A549 (cell line): ENCODE results near the gene SCRT2. TPM values are rescaled to one million over a fixed set of nuclear protein-coding genes. Genes with fewer than 3 reads are reported as not detected.

Experiments used
- ATAC-seq, 2 experiments: fragments of 200-7000 bp in 1 of 2; fragments of >200 bp in 1 of 2; cut with Nextera tagmentation in 1 of 2; cut with Tn5 transposase in 1 of 2; 3 replicates each; pipeline versions ENCODE4 v1.8.0 to v1.9.1; 2018 to 2020; ENCODE audit warnings: mild to moderate bottlenecking in 1 of 2, moderate library complexity in 1 of 2
- CTCF ChIA-PET: fragments of 300-600 bp; sonication (Branson Sonifier 250); formaldehyde crosslinking; extraction: SDS; loops from one replicate; lab custom pipeline; 2021; ENCODE audit warnings: antibody characterized with exemption, inconsistent platforms; lab: Yijun Ruan, JAX
- POLR2A ChIA-PET: fragments of 350-600 bp; formaldehyde crosslinking; extraction: SDS; loops from one replicate; lab custom pipeline; 2021; ENCODE audit warnings: antibody characterized with exemption, inconsistent platforms; lab: Yijun Ruan, JAX
- DNase-seq, 2 experiments: peaks; one replicate each; pipeline versions ENCODE4 v3.0.0 to v3.0.0-alpha.2; 2011 to 2016; ENCODE audit warnings: low read depth in 1 of 2, low spot score in 1 of 2
- FAIRE-seq: peaks from 2 replicates; lab custom pipeline; 2011; peaks lifted over from hg19 to GRCh38; lab: Jason Lieb, UNC
- H3K27ac ChIP-seq, 2 experiments: fragments of >200 bp; sonication (Bioruptor Twin); formaldehyde crosslinking; 3 replicates each; pipeline ENCODE4 v1.5.1; 2016 to 2017
- H3K4me1 ChIP-seq: fragments of >200 bp; sonication (Bioruptor Twin); formaldehyde crosslinking; 3 replicates; pipeline ENCODE4 v1.6.1; 2016
- H3K4me2 ChIP-seq: fragments of >200 bp; sonication (Bioruptor Twin); formaldehyde crosslinking; 3 replicates; pipeline ENCODE4 v1.6.1; 2016
- H3K4me3 ChIP-seq: fragments of >200 bp; sonication (Bioruptor Twin); formaldehyde crosslinking; 3 replicates; pipeline ENCODE4 v1.5.1; 2016
- H3K9me3 ChIP-seq: fragments of >200 bp; sonication (Bioruptor Twin); formaldehyde crosslinking; 3 replicates; pipeline ENCODE4 v1.6.1; 2016
- CBX8 ChIP-seq: fragments of 200-600 bp; sonication (generic); IDR thresholded peaks from 2 replicates; pipeline ENCODE4 v1.6.1; 2016
- CTCF ChIP-seq: fragments of >200 bp; sonication (Bioruptor Twin); formaldehyde crosslinking; IDR thresholded peaks from 3 replicates; pipeline ENCODE4 v1.5.1; 2016
- EP300 ChIP-seq, 2 experiments: fragments of >200 bp; sonication (Bioruptor Twin); formaldehyde crosslinking; IDR thresholded peaks; 2 replicates in 1 of 2; 3 replicates in 1 of 2; pipeline ENCODE4 v1.6.1; 2016 to 2017
- FOSB ChIP-seq: fragments of 250-450 bp; sonication (Bioruptor Pico); IDR thresholded peaks from 2 replicates; pipeline ENCODE4 v1.5.0; 2020; ENCODE audit warnings: mild to moderate bottlenecking, moderate library complexity
- HOXA7 ChIP-seq: fragments of 250-450 bp; sonication (Bioruptor Pico); IDR thresholded peaks from 2 replicates; pipeline ENCODE4 v1.5.0; 2020; ENCODE audit warnings: mild to moderate bottlenecking, moderate library complexity
- KDM1A ChIP-seq: fragments of 200-600 bp; sonication (generic); IDR thresholded peaks from 2 replicates; pipeline ENCODE4 v1.6.1; 2016; ENCODE audit warnings: low read depth, mild to moderate bottlenecking
- MAFK ChIP-seq: fragments of 450-650 bp; IDR thresholded peaks from 2 replicates; pipeline ENCODE4 v1.6.1; 2014; ENCODE audit not compliant: partially characterized antibody
- POLR2AphosphoS2 ChIP-seq: conservative IDR thresholded peaks from 2 replicates; pipeline ENCODE4 v1.6.1; 2012; ENCODE audit warnings: low read length, improper control_type of control experiment, inconsistent platforms
- RARB ChIP-seq: fragments of 250-450 bp; sonication (Bioruptor Pico); IDR thresholded peaks from 2 replicates; pipeline ENCODE4 v1.8.0; 2021; ENCODE audit warnings: mild to moderate bottlenecking, moderate library complexity
- RNF2 ChIP-seq: fragments of 200-600 bp; sonication (generic); IDR thresholded peaks from 2 replicates; pipeline ENCODE4 v1.6.1; 2016; ENCODE audit warnings: low read depth, mild to moderate bottlenecking, antibody characterized with exemption, moderate library complexity, borderline replicate concordance
- SMC3 ChIP-seq: fragments of >200 bp; sonication (Bioruptor Twin); formaldehyde crosslinking; IDR thresholded peaks from 3 replicates; pipeline ENCODE4 v1.6.1; 2018; ENCODE audit warnings: inconsistent platforms
- SREBF2 ChIP-seq: fragments of 450-650 bp; IDR thresholded peaks from 2 replicates; pipeline ENCODE4 v1.6.1; 2014; ENCODE audit warnings: mild to moderate bottlenecking, moderate library complexity
- TP53 ChIP-seq: fragments of 250-450 bp; sonication (Bioruptor Pico); IDR thresholded peaks from 2 replicates; pipeline ENCODE4 v1.5.0; 2021; ENCODE audit warnings: mild to moderate bottlenecking, moderate library complexity
- ZNF302 ChIP-seq: fragments of 250-450 bp; sonication (Bioruptor Pico); IDR thresholded peaks from 2 replicates; pipeline ENCODE4 v1.9.0; 2021; ENCODE audit warnings: inconsistent platforms, mild to moderate bottlenecking, moderate library complexity
- WGBS: methylation state at CpG from one replicate; pipeline ENCODE4 v1.1.6; 2017; ENCODE audit errors: missing lambda C conversion rate; 5-methylcytosine and 5-hydroxymethylcytosine counted together
- polyA plus RNA-seq, 4 experiments: library from polyadenylated mRNA; depleted of rRNA in 3 of 4; stranded (reverse); fragments of >200 nt; fragmentation: RNase III in 1 of 4; extraction: RNeasy Plus Mini Kit Qiagen cat#74134 plus additional on column Dnase treatment in 1 of 4; gene quantifications; 2 replicates in 3 of 4; 3 replicates in 1 of 4; pipeline ENCODE4 v1.2.3, GENCODE V29; 2011 to 2017
- TF ChIP-seq, protein P1 (sequence below): fragments of 200-600 bp; sonication (generic); IDR thresholded peaks from 2 replicates; pipeline ENCODE4 v1.6.1; 2016; ENCODE audit warnings: antibody characterized with exemption, mild to moderate bottlenecking, moderate library complexity

The SCRT2 gene
- polyA plus RNA-seq, 2 of the 4 experiments (the other 2 are of a cell fraction) = not detected

GRCh38 chr20:650281-650680, 25.3 kb downstream of the SCRT2 start:
- DNase-seq (no peak), FAIRE-seq (no peak), ATAC-seq (no peak)
- POLR2A ChIA-PET = no interaction called here
- TF ChIP-seq KDM1A (no peak), EP300 (IDR thresholded peaks at IDR 0.05) (no peak), FOSB (CRISPR knock-in tag) (no peak), MAFK (peak; percentile 29), RNF2 (no peak)
- WGBS = 83% methylated on average over 5 of the region's 5 CpGs
- Histone ChIP-seq H3K4me2 (peak overlapping the region; percentile 81), H3K4me3 (peak overlapping the region; percentile 87; the same call in 1 of the 3 replicates), H3K27ac (peak overlapping the region in 1 of 2 experiments; percentile 98; a peak in 2 of 6 replicates), H3K4me1 (peaks cover 48% of the 10 kb centered on the region), H3K9me3 (peaks cover 8% of the 10 kb centered on the region; the same call in 1 of the 3 replicates)
- CTCF ChIA-PET = interaction anchor here (1.7 to 4.5 kb wide), 6 partner anchors 10 to 89 kb away, joined by 8 to 33 read pairs (median 18); no protein-coding TSS in a partner anchor

DNA sequence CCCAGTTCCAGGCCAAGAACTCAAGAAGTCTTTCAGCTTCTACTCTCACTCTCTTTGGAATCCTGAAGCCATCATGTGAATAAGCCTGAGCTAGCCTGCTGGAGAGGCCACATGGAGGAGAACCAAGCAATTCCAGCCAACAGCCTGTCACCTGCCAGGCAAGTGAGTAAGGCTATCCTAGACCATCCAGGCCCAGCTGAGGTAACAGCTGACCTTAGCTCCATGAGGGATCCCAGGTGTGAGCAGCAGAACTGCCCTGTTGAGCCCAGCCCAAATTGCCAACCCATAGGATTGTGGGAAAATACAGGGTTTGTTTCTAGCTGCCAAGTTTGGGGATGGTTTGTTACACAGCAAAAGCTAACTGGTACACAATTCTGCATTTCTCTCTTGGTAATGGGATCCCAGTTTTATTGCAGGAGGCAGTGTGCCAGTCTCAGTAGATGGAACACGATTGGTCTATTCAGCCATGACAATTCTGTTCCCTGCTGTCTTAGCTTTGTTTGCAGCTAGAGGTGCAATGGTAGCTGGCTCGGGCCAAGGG, 28.1 kb downstream of the SCRT2 start:
- TF ChIP-seq SREBF2 = no peak
- peak; percentile 64; the same call in 1 of the 2 replicates for TF ChIP-seq KDM1A
- peak; percentile 18; the same call in 1 of the 2 replicates for TF ChIP-seq POLR2AphosphoS2
- 89% methylated on average over 2 of the region's 2 CpGs for WGBS
- ChIA-PET POLR2A (no interaction called here), CTCF (interaction anchor here (0.9 to 6.4 kb wide), 10 partner anchors 9 to 309 kb away, joined by 3 to 87 read pairs (median 8); no protein-coding TSS in a partner anchor)
- FAIRE-seq (no peak), DNase-seq (no peak), ATAC-seq (no peak)
- Histone ChIP-seq H3K27ac (no peak overlapping the region), H3K4me1 (peaks cover 39% of the 10 kb centered on the region), H3K9me3 (peaks cover 8% of the 10 kb centered on the region; the same call in 1 of the 3 replicates), H3K4me2 (peak overlapping the region; percentile 8; the same call in 2 of the 3 replicates), H3K4me3 (no peak overlapping the region)

- H3K4me3 ChIP-seq = no peak overlapping the region
- ChIA-PET CTCF (interaction anchor here (0.9 to 6.4 kb wide), 18 partner anchors 9 to 293 kb away, joined by 3 to 87 read pairs (median 14); no protein-coding TSS in a partner anchor), POLR2A (no interaction called here)
- H3K4me1 ChIP-seq = peaks cover 39% of the 10 kb centered on the region
- peak overlapping the region; percentile 8 for H3K4me2 ChIP-seq
- ATAC-seq = no peak
- WGBS = 74% methylated on average over 2 of the region's 2 CpGs
- 0 out of 6 replicates have a peak overlapping the region, but pooled peaks of 1 of the 2 experiments have one; percentile 12 for H3K27ac ChIP-seq
- no peak for DNase-seq
- H3K9me3 ChIP-seq = peaks cover 8% of the 10 kb centered on the region; the same call in 1 of the 3 replicates
- peak; percentile 32 for FAIRE-seq
- TF ChIP-seq, protein P1, sequence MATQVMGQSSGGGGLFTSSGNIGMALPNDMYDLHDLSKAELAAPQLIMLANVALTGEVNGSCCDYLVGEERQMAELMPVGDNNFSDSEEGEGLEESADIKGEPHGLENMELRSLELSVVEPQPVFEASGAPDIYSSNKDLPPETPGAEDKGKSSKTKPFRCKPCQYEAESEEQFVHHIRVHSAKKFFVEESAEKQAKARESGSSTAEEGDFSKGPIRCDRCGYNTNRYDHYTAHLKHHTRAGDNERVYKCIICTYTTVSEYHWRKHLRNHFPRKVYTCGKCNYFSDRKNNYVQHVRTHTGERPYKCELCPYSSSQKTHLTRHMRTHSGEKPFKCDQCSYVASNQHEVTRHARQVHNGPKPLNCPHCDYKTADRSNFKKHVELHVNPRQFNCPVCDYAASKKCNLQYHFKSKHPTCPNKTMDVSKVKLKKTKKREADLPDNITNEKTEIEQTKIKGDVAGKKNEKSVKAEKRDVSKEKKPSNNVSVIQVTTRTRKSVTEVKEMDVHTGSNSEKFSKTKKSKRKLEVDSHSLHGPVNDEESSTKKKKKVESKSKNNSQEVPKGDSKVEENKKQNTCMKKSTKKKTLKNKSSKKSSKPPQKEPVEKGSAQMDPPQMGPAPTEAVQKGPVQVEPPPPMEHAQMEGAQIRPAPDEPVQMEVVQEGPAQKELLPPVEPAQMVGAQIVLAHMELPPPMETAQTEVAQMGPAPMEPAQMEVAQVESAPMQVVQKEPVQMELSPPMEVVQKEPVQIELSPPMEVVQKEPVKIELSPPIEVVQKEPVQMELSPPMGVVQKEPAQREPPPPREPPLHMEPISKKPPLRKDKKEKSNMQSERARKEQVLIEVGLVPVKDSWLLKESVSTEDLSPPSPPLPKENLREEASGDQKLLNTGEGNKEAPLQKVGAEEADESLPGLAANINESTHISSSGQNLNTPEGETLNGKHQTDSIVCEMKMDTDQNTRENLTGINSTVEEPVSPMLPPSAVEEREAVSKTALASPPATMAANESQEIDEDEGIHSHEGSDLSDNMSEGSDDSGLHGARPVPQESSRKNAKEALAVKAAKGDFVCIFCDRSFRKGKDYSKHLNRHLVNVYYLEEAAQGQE = no peak
- TF ChIP-seq CTCF (no peak), RARB (CRISPR knock-in tag) (peak; percentile 61; the same call in 1 of the 2 replicates), SMC3 (no peak), HOXA7 (CRISPR knock-in tag) (peak; percentile 4; the same call in 1 of the 2 replicates), MAFK (no peak), POLR2AphosphoS2 (peak; percentile 77; the same call in 1 of the 2 replicates), SREBF2 (no peak), CBX8 (no peak), TP53 (CRISPR knock-in tag) (peak; percentile 66; the same call in 1 of the 2 replicates), ZNF302 (no peak)
These were observed 28.8 kb downstream of the SCRT2 start for GRCh38 chr20:646868-647233.
